EH (cell line): Measurements from ENCODE around the gene GPR39.
A peak's percentile ranks its signal among the peaks of the same experiment; 100 is the strongest.

Experiments used
- DNase-seq: peaks from one replicate; pipeline ENCODE4 v3.0.0-alpha.2; 2015; ENCODE audit warnings: low read depth

Gene GPR39

GRCh38 chr2:132443106-132443505 is 26.5 kb downstream of the GPR39 start:
- DNase-seq, result no peak

- DNase-seq, result peak; percentile 17
These were observed 29.8 kb downstream of the GPR39 start for GRCh38 chr2:132446444-132446843.

- no peak for DNase-seq
These were observed 31.7 kb downstream of the GPR39 start for GRCh38 chr2:132448331-132448730.

- DNase-seq, result peak; percentile 54
These were observed 32.2 kb downstream of the GPR39 start for GRCh38 chr2:132448771-132449170.

GRCh38 chr2:132449868-132450267 is 33.3 kb downstream of the GPR39 start:
- DNase-seq, result no peak

GRCh38 chr2:132460781-132461180 is 44.2 kb downstream of the GPR39 start:
- no peak for DNase-seq

- DNase-seq, result no peak
These were observed 45.6 kb downstream of the GPR39 start for GRCh38 chr2:132462236-132462635.

- peak; percentile 11 for DNase-seq
These were observed 47.1 kb downstream of the GPR39 start for GRCh38 chr2:132463719-132464118.

GRCh38 chr2:132465917-132466316 is 49.3 kb downstream of the GPR39 start:
- no peak for DNase-seq

GRCh38 chr2:132466428-132467028 is 49.9 kb downstream of the GPR39 start:
- no peak for DNase-seq

GRCh38 chr2:132468821-132469675 is 52.4 kb downstream of the GPR39 start:
- DNase-seq, result no peak

- DNase-seq, result no peak
These were observed 54.1 kb downstream of the GPR39 start for GRCh38 chr2:132470746-132471145.

- DNase-seq, result no peak
These were observed 56.7 kb downstream of the GPR39 start for GRCh38 chr2:132473174-132473883.

GRCh38 chr2:132475615-132476014 is 59.0 kb downstream of the GPR39 start:
- no peak for DNase-seq

GRCh38 chr2:132477436-132477835 is 60.8 kb downstream of the GPR39 start:
- DNase-seq, result peak; percentile 5

GRCh38 chr2:132477962-132478361 is 61.4 kb downstream of the GPR39 start:
- DNase-seq, result peak; percentile 80

- no peak for DNase-seq
These were observed 62.0 kb downstream of the GPR39 start for GRCh38 chr2:132478461-132479105.

- DNase-seq, result no peak
These were observed 62.5 kb downstream of the GPR39 start for GRCh38 chr2:132479155-132479554.

GRCh38 chr2:132482821-132483220 is 66.2 kb downstream of the GPR39 start:
- no peak for DNase-seq

GRCh38 chr2:132484144-132484543 is 67.5 kb downstream of the GPR39 start:
- DNase-seq, result no peak

- no peak for DNase-seq
These were observed 71.9 kb downstream of the GPR39 start for GRCh38 chr2:132488491-132488890.

- peak; percentile 19 for DNase-seq
These were observed 72.5 kb downstream of the GPR39 start for GRCh38 chr2:132489150-132489549.
